IMR-90 (cell line): Measurements from ENCODE around the gene GRM4. TPM values are rescaled to one million over a fixed set of nuclear protein-coding genes. Genes with fewer than 3 reads are reported as not detected.

Experiments used
- ATAC-seq: fragments of 200-7000 bp; cut with Tn5 transposase; 2 replicates; pipeline ENCODE4 v1.9.1; 2020; ENCODE audit warnings: low read depth, mild to moderate bottlenecking, moderate library complexity
- BruUV-seq: library from RNA; stranded (reverse); fragments of 400-500 nt; replicated peaks from 2 replicates; lab custom pipeline; 2021; lab: Mats Ljungman, UMichigan
- CTCF ChIA-PET: fragments of 300-600 bp; formaldehyde crosslinking; extraction: SDS; loops from one replicate; lab custom pipeline; 2021; ENCODE audit warnings: antibody characterized with exemption; lab: Yijun Ruan, JAX
- POLR2A ChIA-PET: fragments of 300-600 bp; sonication (Branson Sonifier 250); formaldehyde crosslinking; loops from one replicate; lab custom pipeline; 2022; ENCODE audit warnings: antibody characterized with exemption; ENCODE audit not compliant: unreplicated experiment; lab: Charles Lee
- DNase-seq: peaks from one replicate; pipeline ENCODE4 v3.0.0; 2013
- H2AFZ ChIP-seq: replicated peaks from 2 replicates; pipeline ENCODE3; 2013; ENCODE audit warnings: low read length, mild to moderate bottlenecking; ENCODE audit not compliant: poor library complexity
- H2AK5ac ChIP-seq: 2 replicates; pipeline ENCODE4 v1.6.1; 2013; ENCODE audit warnings: low read depth, low read length, inconsistent platforms
- H2AK9ac ChIP-seq: replicated peaks from 2 replicates; pipeline ENCODE3; 2013; ENCODE audit warnings: mild to moderate bottlenecking, low read depth, low read length, moderate library complexity; ENCODE audit not compliant: poor library complexity
- H2BK120ac ChIP-seq: 2 replicates; pipeline ENCODE4 v1.6.1; 2013; ENCODE audit warnings: low read depth, low read length, inconsistent platforms
- H2BK15ac ChIP-seq: 3 replicates; pipeline ENCODE4 v1.6.1; 2013; ENCODE audit warnings: low read depth, low read length, inconsistent platforms
- H2BK20ac ChIP-seq: 2 replicates; pipeline ENCODE4 v1.6.1; 2013; ENCODE audit warnings: low read depth, mild to moderate bottlenecking, inconsistent platforms, low read length, moderate library complexity
- H2BK5ac ChIP-seq: 2 replicates; pipeline ENCODE4 v1.6.1; 2013; ENCODE audit warnings: mild to moderate bottlenecking, low read depth, low read length, inconsistent platforms; ENCODE audit not compliant: poor library complexity, severe bottlenecking
- H3K14ac ChIP-seq: replicated peaks from 2 replicates; pipeline ENCODE4 v1.6.1; 2013; ENCODE audit warnings: low read depth, low read length, inconsistent platforms
- H3K18ac ChIP-seq: 2 replicates; pipeline ENCODE4 v1.6.1; 2013; ENCODE audit warnings: low read depth, low read length, control low read depth
- H3K23ac ChIP-seq: 2 replicates; pipeline ENCODE4 v1.6.1; 2013; ENCODE audit warnings: low read depth, low read length, inconsistent platforms
- H3K27ac ChIP-seq: 2 replicates; pipeline ENCODE4 v1.5.1; 2013; ENCODE audit warnings: mild to moderate bottlenecking, control low read depth, low read length; ENCODE audit not compliant: insufficient read depth
- H3K27me3 ChIP-seq: 2 replicates; pipeline ENCODE4 v1.6.1; 2013; ENCODE audit warnings: low read length; ENCODE audit not compliant: control insufficient read depth, insufficient read depth
- H3K36me3 ChIP-seq: 2 replicates; pipeline ENCODE4 v1.6.1; 2013; ENCODE audit warnings: low read length, mixed read lengths; ENCODE audit not compliant: control insufficient read depth, insufficient read depth
- H3K4ac ChIP-seq: 2 replicates; pipeline ENCODE4 v1.6.1; 2013; ENCODE audit warnings: low read depth, low read length, inconsistent platforms
- H3K4me1 ChIP-seq: 2 replicates; pipeline ENCODE4 v1.6.1; 2013; ENCODE audit warnings: low read length, mixed read lengths; ENCODE audit not compliant: control insufficient read depth, insufficient read depth
- H3K4me2 ChIP-seq: 2 replicates; pipeline ENCODE4 v1.6.1; 2013; ENCODE audit warnings: low read depth, mild to moderate bottlenecking, control low read depth, low read length, moderate library complexity
- H3K4me3 ChIP-seq: 2 replicates; pipeline ENCODE4 v1.5.1; 2013; ENCODE audit warnings: low read depth, mild to moderate bottlenecking, control low read depth, low read length, moderate library complexity; ENCODE audit not compliant: insufficient read depth
- H3K56ac ChIP-seq: 2 replicates; pipeline ENCODE4 v1.6.1; 2013; ENCODE audit warnings: low read length, inconsistent platforms; ENCODE audit not compliant: insufficient read depth; ENCODE audit errors: extremely low read depth
- H3K79me1 ChIP-seq, 2 experiments: 2 replicates each; pipeline ENCODE4 v1.6.1; 2013; ENCODE audit warnings: low read length in 2 of 2, inconsistent platforms in 1 of 2, low read depth in 1 of 2
- H3K9ac ChIP-seq: 2 replicates; pipeline ENCODE4 v1.6.1; 2013; ENCODE audit warnings: low read depth, low read length, control low read depth
- H3K9me1 ChIP-seq: 2 replicates; pipeline ENCODE4 v1.6.1; 2013; ENCODE audit warnings: low read length, inconsistent platforms; ENCODE audit not compliant: insufficient read depth
- H3K9me3 ChIP-seq: 2 replicates; pipeline ENCODE4 v1.6.1; 2013; ENCODE audit warnings: low read length; ENCODE audit not compliant: control insufficient read depth, insufficient read depth
- H4K20me1 ChIP-seq: 2 replicates; pipeline ENCODE4 v1.6.1; 2013; ENCODE audit warnings: low read length, inconsistent platforms; ENCODE audit not compliant: insufficient read depth
- H4K5ac ChIP-seq: 2 replicates; pipeline ENCODE4 v1.6.1; 2013; ENCODE audit warnings: mild to moderate bottlenecking, low read depth, low read length, control low read depth
- H4K8ac ChIP-seq, 2 experiments: 2 replicates each; pipeline ENCODE4 v1.6.1; 2013; ENCODE audit warnings: low read depth in 2 of 2, low read length in 2 of 2, control low read depth in 1 of 2, inconsistent platforms in 1 of 2
- H4K91ac ChIP-seq: 2 replicates; pipeline ENCODE4 v1.6.1; 2013; ENCODE audit warnings: low read depth, low read length, inconsistent platforms; ENCODE audit not compliant: insufficient read depth
- BHLHE40 ChIP-seq: fragments of 150-350 bp; IDR thresholded peaks from 2 replicates; pipeline ENCODE4 v1.6.1; 2016; ENCODE audit warnings: mild to moderate bottlenecking, low read depth, low read length
- CEBPB ChIP-seq: IDR thresholded peaks from 2 replicates; pipeline ENCODE4 v1.6.1; 2012; ENCODE audit warnings: low read depth, low read length, improper control_type of control experiment
- CHD1 ChIP-seq: IDR thresholded peaks from 2 replicates; pipeline ENCODE4 v1.6.1; 2012; ENCODE audit warnings: low read depth, low read length, improper control_type of control experiment
- FOS ChIP-seq: fragments of 150-350 bp; IDR thresholded peaks from 2 replicates; pipeline ENCODE4 v1.6.1; 2016; ENCODE audit warnings: low read depth, low read length
- MAFK ChIP-seq: IDR thresholded peaks from 2 replicates; pipeline ENCODE4 v1.6.1; 2012; ENCODE audit warnings: low read depth, low read length, improper control_type of control experiment
- MAZ ChIP-seq: IDR thresholded peaks from 2 replicates; pipeline ENCODE4 v1.6.1; 2012; ENCODE audit warnings: low read depth, mild to moderate bottlenecking, low read length, improper control_type of control experiment, moderate library complexity, borderline replicate concordance
- MXI1 ChIP-seq: IDR thresholded peaks from 2 replicates; pipeline ENCODE4 v1.6.1; 2012; ENCODE audit warnings: low read depth, mild to moderate bottlenecking, low read length, moderate library complexity, borderline replicate concordance
- NFE2L2 ChIP-seq: fragments of 150-350 bp; IDR thresholded peaks from 2 replicates; pipeline ENCODE4 v1.6.1; 2016; ENCODE audit warnings: low read depth, mild to moderate bottlenecking, low read length
- POLR2A ChIP-seq: IDR thresholded peaks from 2 replicates; pipeline ENCODE4 v1.6.1; 2012; ENCODE audit warnings: mild to moderate bottlenecking, low read depth, low read length
- RAD21 ChIP-seq: IDR thresholded peaks from 2 replicates; pipeline ENCODE4 v1.6.1; 2012; ENCODE audit warnings: low read length, improper control_type of control experiment
- RCOR1 ChIP-seq: IDR thresholded peaks from 2 replicates; pipeline ENCODE4 v1.6.1; 2012; ENCODE audit warnings: mild to moderate bottlenecking, low read length, improper control_type of control experiment; ENCODE audit not compliant: insufficient replicate concordance
- RFX5 ChIP-seq: IDR thresholded peaks from 2 replicates; pipeline ENCODE4 v1.8.0; 2012; ENCODE audit warnings: low read depth, mild to moderate bottlenecking, low read length, moderate library complexity
- SMC3 ChIP-seq: fragments of 150-350 bp; IDR thresholded peaks from 2 replicates; pipeline ENCODE4 v1.6.1; 2016; ENCODE audit warnings: low read depth, mild to moderate bottlenecking, antibody characterized with exemption, low read length, moderate library complexity
- USF2 ChIP-seq: fragments of 150-350 bp; IDR thresholded peaks from 2 replicates; pipeline ENCODE4 v1.6.1; 2017; ENCODE audit warnings: mild to moderate bottlenecking, antibody characterized with exemption, low read length, low read depth
- WGBS, 2 experiments: methylation state at CpG; one replicate each; pipeline versions ENCODE4 v1.1.5 to v1.1.7; 2013; ENCODE audit warnings: missing lambda C conversion rate in 2 of 2; ENCODE audit not compliant: insufficient read length in 1 of 2; ENCODE audit errors: extremely low coverage in 2 of 2; 5-methylcytosine and 5-hydroxymethylcytosine counted together
- dilution Hi-C: fragments of 300-500 bp; cut with HindIII; formaldehyde crosslinking; loops from one replicate; pipeline ENCODE4 v1.14.3; 2018; ENCODE audit warnings: low sequenced_read_pairs; ENCODE audit not compliant: unreplicated experiment
- in situ Hi-C: fragments of 300-500 bp; cut with MboI; formaldehyde crosslinking; loops from 3 replicates; pipeline ENCODE4 v1.14.3; 2019; ENCODE audit warnings: low sequenced_read_pairs, inconsistent platforms, mixed read lengths
- intact Hi-C: fragments of 100-400 bp; cut with micrococcal nuclease; formaldehyde crosslinking; loops from 2 replicates; pipeline ENCODE4 v1.10.0; 2022
- polyA plus RNA-seq, 3 experiments: library from polyadenylated mRNA; depleted of rRNA; stranded (reverse); fragments of >200 nt; gene quantifications; 2 replicates each; pipeline ENCODE4 v1.2.3, GENCODE V29; 2012; ENCODE audit warnings: low replicate concordance in 1 of 3
- total RNA-seq: library from RNA; depleted of rRNA; stranded (reverse); fragments of >200 nt; gene quantifications from 2 replicates; pipeline ENCODE4 v1.2.3, GENCODE V29; 2012
- TF ChIP-seq, protein P1 (sequence below): conservative IDR thresholded peaks from 2 replicates; pipeline ENCODE4 v1.5.1; 2012; ENCODE audit warnings: mild to moderate bottlenecking, low read depth, low read length, improper control_type of control experiment
- TF ChIP-seq, protein P2 (sequence below): fragments of 150-350 bp; IDR thresholded peaks from 2 replicates; pipeline ENCODE4 v1.6.1; 2016; ENCODE audit warnings: low read depth, mild to moderate bottlenecking, low read length, moderate library complexity, borderline replicate concordance

The GRM4 gene
- total and polyA plus RNA-seq, 2 of the 4 experiments (the other 2 are of a cell fraction) = 0.02 TPM; not detected in 1

DNA sequence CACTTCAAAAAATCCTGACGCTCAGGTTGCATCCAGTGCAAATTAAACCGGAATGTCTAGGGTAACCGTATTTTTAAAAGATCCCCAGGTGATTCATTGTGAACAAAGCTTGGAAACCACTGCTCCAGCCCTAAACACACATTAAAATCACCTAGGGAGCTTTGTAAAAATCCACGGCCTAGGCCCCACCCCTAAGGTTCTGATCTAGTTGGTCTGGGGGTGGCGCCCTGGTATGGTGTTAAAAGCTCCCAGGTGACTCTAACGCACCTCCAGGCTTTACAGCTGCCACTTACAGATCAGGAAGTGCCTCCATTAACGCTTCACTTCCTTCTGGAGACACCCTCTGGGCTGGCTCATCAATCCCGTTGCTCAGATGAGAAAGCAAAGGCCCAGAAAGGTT, 92.2 kb downstream of the GRM4 start:
- Histone ChIP-seq H4K20me1 (no peaks in the 10 kb centered on the region), H2BK5ac (no peak overlapping the region), H3K79me1 (no peaks in the 10 kb centered on the region), H3K27ac (no peak overlapping the region), H3K9ac (no peak overlapping the region), H3K23ac (no peak overlapping the region), H2BK15ac (no peak overlapping the region), H3K4me2 (no peak overlapping the region), H2BK120ac (no peak overlapping the region), H3K9me3 (no peaks in the 10 kb centered on the region), H3K4me1 (no peaks in the 10 kb centered on the region), H2AK9ac (no peak overlapping the region), H3K18ac (no peak overlapping the region), H3K14ac (no peak overlapping the region), H2AFZ (no peak overlapping the region), H3K4ac (no peak overlapping the region), H4K5ac (no peak overlapping the region), H4K8ac (no peak overlapping the region), H2BK20ac (no peak overlapping the region), H3K9me1 (no peaks in the 10 kb centered on the region), H3K56ac (no peak overlapping the region), H3K4me3 (no peak overlapping the region), H3K27me3 (peaks cover 50% of the 10 kb centered on the region), H4K91ac (no peak overlapping the region), H3K36me3 (no peaks in the 10 kb centered on the region), H2AK5ac (no peak overlapping the region)
- intact Hi-C loops = no loop called here
- CTCF ChIA-PET = no interaction called here
- 40% methylated on average over 3 of the region's 8 CpGs; no CpG with 5 or more reads in 1 of the 2 experiments for WGBS, 2 experiments
- BruUV-seq = no TSS peak
- in situ Hi-C loops = no loop called here
- DNase-seq = no peak
- POLR2A ChIA-PET = no interaction called here
- no peak for ATAC-seq
- TF ChIP-seq MAZ = no peak
- TF ChIP-seq RAD21 = no peak
- no peak for TF ChIP-seq USF2
- no peak for TF ChIP-seq RCOR1
- no peak for TF ChIP-seq POLR2A
- no peak for TF ChIP-seq CHD1
- TF ChIP-seq FOS = no peak
- no peak for TF ChIP-seq SMC3
- no peak for TF ChIP-seq MXI1
- no peak for TF ChIP-seq BHLHE40
- no peak for TF ChIP-seq RFX5
- no peak for TF ChIP-seq CEBPB
- no peak for TF ChIP-seq NFE2L2
- TF ChIP-seq, protein P1, sequence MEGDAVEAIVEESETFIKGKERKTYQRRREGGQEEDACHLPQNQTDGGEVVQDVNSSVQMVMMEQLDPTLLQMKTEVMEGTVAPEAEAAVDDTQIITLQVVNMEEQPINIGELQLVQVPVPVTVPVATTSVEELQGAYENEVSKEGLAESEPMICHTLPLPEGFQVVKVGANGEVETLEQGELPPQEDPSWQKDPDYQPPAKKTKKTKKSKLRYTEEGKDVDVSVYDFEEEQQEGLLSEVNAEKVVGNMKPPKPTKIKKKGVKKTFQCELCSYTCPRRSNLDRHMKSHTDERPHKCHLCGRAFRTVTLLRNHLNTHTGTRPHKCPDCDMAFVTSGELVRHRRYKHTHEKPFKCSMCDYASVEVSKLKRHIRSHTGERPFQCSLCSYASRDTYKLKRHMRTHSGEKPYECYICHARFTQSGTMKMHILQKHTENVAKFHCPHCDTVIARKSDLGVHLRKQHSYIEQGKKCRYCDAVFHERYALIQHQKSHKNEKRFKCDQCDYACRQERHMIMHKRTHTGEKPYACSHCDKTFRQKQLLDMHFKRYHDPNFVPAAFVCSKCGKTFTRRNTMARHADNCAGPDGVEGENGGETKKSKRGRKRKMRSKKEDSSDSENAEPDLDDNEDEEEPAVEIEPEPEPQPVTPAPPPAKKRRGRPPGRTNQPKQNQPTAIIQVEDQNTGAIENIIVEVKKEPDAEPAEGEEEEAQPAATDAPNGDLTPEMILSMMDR = no peak
- TF ChIP-seq MAFK = no peak
- TF ChIP-seq, protein P2, sequence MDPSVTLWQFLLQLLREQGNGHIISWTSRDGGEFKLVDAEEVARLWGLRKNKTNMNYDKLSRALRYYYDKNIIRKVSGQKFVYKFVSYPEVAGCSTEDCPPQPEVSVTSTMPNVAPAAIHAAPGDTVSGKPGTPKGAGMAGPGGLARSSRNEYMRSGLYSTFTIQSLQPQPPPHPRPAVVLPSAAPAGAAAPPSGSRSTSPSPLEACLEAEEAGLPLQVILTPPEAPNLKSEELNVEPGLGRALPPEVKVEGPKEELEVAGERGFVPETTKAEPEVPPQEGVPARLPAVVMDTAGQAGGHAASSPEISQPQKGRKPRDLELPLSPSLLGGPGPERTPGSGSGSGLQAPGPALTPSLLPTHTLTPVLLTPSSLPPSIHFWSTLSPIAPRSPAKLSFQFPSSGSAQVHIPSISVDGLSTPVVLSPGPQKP = no peak
- dilution Hi-C loops = no loop called here
